GM18858 (cell line): ENCODE measurements around the gene TUBG1.
"Not testable (repeated sequence)": the region's sequence is repeated elsewhere in the genome, so short reads cannot be mapped to it uniquely, and the experiment has no call there.

ENCODE experiments used
- ATAC-seq: cut with Tn5 transposase; IDR thresholded peaks from one replicate; pipeline ENCODE4 v1.9.1; 2021; ENCODE audit not compliant: unreplicated experiment

The TUBG1 gene

DNA sequence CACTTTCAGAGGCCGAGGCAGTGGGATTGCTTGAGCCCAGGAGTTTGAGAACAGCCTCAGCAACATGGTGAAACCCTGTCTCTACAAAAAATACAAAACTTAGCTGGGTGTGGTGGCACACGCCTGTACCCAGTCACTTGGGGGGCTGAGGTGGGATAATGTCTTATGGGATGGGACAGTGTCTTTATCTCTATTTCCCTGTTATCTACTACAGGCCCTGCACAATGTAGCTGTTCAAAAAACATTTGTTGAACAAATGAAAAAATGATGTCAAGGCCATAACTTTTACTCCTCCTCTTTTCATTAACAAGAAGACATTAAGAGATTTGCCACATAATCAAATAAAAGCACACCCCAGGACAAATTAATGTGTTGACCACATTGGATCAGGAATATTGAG lies 13.8 kb downstream of the TUBG1 start:
- no peak for ATAC-seq

DNA sequence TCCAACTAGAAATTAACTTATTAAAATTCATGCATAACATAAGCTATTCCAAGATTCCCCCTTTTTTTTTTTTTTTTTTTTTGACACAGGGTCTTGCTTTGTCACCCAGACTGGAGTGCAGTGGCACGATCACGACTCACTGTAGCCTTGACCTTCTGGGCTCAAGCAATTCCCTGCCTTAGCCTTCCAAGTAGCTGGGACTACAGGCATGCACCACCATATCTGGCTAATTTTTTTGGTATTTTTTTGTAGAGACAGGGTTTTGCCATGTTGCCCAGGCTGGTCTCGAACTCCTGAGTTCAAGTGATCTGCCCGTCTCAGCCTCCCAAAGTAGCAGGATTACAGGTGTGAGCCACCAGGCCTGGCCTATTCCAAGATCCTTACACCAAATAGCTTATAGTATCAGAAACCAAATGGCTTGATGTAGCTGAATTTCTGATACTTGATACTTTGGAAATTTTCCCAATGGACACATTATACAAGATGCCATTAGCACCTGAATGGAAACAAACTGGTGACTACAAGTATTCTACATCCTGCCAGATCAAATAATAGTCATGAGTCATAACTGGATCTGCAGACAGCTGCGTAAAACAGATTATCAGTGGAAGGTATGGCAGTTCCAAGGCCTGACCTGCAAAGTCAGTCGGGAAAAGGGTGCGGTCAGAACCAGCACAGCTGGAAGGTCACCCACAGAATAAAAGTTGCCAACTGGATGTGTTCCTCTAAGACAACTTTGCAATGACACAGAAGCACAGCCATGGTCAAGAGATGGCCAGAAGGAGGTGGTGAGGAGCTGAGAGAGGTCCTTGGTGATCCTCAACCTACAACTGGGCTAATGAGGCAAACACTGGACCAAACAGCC lies 14.5 kb downstream of the TUBG1 start:
- ATAC-seq: no peak

DNA sequence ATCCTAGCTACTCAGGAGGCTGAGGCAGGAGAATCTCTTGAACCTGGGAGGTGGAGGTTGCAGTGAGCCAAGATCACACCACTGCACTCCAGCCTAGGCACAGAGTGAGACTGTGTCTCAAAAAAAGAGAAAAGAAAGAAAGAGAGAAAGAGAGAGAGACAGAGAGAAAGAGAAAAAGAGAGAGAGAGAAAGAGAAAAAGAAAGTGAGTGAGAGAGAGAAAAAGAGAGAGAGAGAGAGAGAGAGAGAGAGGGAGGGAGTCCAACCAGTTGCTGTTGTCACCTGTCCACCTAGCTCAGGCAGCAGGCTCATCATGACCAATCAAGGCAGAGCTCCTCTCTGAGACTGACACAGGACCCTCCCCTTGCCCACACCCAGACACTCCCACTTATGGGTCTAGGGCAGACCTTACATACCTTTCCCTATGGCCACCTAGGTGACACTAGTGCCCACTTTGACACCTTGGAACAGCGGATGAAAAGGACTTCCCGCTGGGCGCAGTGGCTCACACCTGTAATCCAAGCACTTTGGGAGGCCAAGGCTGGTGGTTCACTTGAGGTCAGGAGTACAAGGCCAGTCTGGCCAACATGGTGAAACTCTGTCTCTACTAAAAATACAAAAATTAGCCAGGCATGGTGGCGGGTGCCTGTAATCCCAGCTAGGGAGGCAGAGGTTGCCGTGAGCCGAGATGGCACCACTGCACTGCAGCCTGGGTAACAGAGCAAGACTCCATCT lies 17.7 kb downstream of the TUBG1 start:
- not testable (repeated sequence) for ATAC-seq

DNA sequence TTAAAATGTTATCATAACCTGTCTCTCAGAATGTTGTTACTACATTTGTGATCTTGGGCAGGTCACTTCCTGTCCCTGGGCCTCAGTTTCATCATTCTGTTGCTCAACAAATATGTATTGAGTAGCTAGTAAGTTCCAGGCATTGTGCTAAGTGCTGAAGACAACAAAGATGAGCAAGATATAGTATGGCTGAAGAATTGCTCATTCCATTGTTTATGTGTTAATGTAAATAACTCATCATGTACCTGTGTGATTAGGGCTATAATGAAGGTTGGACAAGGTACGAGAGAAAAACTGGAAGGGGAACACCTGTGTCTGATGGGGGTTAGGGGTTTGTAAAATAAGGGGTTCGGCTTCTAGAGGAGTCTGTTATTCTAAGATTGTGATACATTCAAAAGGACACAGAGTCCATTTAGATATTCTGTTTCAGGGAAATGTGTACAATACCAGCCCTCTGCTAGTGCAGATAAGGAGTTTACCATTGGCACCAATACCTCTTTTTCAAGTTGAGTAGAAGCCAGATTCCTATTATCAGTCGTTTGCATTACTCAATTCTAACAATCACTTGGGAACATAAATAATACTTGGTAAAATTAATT lies 20.0 kb downstream of the TUBG1 start:
- no peak for ATAC-seq

- no peak for ATAC-seq
These were observed 23.5 kb downstream of the TUBG1 start for GRCh38 chr17:42632949-42633444.

GRCh38 chr17:42639525-42640113 lies 30.1 kb downstream of the TUBG1 start:
- no peak for ATAC-seq

DNA sequence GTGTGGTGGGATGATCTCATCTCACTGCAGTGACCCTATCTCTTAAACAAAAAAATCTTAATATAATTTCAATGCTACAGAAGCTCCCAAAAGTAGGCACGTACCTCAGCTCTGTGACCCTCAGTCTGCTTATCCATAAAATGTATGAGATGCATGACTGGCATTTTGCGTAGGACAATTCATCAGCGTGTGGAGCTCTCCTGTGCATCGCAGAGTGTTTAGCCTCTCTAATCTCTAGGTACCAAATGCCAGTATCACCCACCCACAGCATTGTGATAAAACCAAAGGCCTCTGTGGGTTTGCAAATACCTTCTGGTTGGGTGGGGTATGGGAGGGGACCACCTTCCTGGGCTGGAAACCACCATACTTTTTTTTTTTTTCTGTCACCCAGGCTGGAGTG lies 30.6 kb downstream of the TUBG1 start:
- no peak for ATAC-seq

DNA sequence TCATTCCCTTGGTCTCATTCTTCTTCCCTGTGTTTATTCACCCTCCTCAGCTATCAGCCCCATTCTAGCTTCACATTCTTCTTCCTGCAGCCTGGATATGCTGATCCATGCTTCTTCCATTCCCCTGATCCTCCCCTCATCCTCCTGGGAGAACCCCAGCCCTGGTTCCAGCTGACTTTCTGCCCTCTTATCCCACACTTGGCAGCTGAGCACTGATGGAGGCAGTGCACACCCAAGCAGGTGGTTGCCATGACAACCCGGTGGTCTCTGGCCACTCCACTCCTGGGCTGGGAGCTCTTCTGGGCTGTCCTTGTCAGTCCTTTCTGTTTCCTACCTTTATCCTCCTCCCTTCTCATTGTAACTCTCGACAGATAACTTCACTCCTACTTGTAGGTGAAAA lies 32.9 kb downstream of the TUBG1 start:
- no peak for ATAC-seq

- ATAC-seq: no peak
These were observed 38.3 kb downstream of the TUBG1 start for GRCh38 chr17:42647778-42648177.

GRCh38 chr17:42651392-42651791 lies 41.9 kb downstream of the TUBG1 start:
- ATAC-seq: no peak

DNA sequence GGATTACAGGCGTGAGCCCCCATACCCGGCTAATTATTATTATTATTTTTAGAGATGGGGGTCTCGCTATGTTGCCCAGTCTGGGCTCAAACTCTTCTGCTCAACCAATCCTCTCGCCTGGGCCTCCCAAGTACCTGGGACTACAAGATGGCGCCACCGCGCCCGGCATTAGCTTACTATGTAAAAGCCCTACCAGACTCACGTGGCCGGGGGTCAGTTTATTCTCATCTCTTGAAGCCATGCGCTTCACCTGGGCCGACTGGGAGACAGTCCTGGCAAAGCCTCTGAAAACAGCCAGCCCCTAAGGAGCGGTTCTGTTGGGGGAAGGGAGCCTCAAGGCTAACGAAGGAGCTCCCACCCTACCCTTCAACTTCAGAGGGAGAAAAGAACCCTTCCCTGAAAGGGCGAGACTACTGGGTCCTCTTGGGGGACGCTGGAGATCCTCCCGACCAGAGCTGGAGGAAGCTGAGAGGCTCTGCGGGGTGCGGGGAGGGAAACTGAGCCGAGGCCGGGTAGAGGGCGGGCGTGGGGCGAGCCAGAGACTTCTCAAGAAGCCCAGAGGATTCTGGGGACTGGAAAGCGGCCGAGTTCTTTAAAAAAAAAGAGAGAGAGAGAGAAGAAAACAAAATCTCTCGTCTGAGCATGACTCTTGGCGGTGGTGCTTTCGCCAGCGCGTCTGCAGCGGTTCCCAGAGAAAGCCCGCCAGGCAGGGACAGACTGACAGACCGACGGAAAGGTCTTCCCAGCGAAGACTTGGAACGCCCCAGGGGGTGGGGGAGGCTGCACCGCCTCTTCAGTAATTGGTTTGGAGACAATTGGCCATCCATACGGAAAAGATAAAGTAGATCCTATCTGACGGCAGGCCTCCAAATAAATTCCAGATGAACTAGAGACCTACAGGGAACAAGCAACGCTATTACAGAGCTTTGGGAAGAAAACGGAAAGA lies 44.0 kb downstream of the TUBG1 start:
- ATAC-seq: no peak

DNA sequence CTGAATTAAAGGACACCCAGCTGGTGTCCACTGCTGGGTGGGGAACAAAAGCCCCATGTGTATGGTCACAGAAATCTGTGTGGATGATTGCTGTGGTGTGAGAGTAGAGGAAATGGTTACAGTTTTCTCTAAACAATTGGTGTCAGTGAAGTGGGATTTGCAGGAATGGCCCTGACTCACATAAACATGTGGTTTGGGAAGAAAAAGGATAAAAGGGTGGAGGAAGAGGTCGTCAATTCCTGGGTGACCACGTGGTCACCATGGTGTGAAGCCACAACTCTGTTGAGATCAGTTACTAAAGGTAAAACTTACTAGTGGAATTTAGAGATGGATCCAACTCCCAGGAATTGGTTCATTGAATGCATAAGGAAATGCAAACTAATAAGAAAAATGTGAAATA lies 46.0 kb downstream of the TUBG1 start:
- ATAC-seq: no peak

- no peak for ATAC-seq
These were observed 48.5 kb downstream of the TUBG1 start for GRCh38 chr17:42657824-42658588.

- ATAC-seq: no peak
These were observed 49.8 kb downstream of the TUBG1 start, which contains the start of gene TUBG2 for GRCh38 chr17:42659079-42659931. Gene TUBG2 (plus strand): TSS chr17:42659284. CDS start chr17:42659504, 220 bp downstream.

DNA sequence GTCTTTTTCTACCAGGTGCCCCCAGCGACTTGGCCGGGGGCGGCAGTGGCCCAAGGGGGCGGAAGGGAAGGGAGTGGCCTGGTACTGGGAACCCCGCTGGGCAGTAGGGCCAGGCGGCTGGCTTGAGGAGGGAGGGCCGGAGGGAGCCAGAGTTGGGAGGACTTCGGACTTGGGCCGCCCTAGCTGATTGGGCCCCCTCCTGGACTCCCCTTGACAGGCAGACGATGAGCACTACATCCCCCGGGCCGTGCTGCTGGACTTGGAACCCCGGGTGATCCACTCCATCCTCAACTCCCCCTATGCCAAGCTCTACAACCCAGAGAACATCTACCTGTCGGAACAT lies 50.4 kb downstream of the TUBG1 start:
- not testable (repeated sequence) for ATAC-seq

GRCh38 chr17:42660692-42661345 lies 51.3 kb downstream of the TUBG1 start:
- ATAC-seq: no peak
